GM19395 (cell line): ENCODE data around the gene CDCA4.
"Not testable (repeated sequence)": the region's sequence is repeated elsewhere in the genome, so short reads cannot be mapped to it uniquely, and the experiment has no call there.

ENCODE experiments used
- ATAC-seq: cut with Tn5 transposase; IDR thresholded peaks from one replicate; pipeline ENCODE4 v1.9.1; 2021; ENCODE audit warnings: mild to moderate bottlenecking, moderate library complexity; ENCODE audit not compliant: unreplicated experiment

The CDCA4 gene

GRCh38 chr14:105035616-105036015 is 14.7 kb upstream of the CDCA4 start:
- ATAC-seq: not testable (repeated sequence)

GRCh38 chr14:105034315-105035039 is 13.6 kb upstream of the CDCA4 start:
- no peak for ATAC-seq

GRCh38 chr14:105033412-105033900 is 12.6 kb upstream of the CDCA4 start:
- ATAC-seq: not testable (repeated sequence)

GRCh38 chr14:105032451-105032901 is 11.6 kb upstream of the CDCA4 start:
- ATAC-seq: not testable (repeated sequence)

- no peak for ATAC-seq
These were observed 10.0 kb upstream of the CDCA4 start for GRCh38 chr14:105030836-105031396.

GRCh38 chr14:105030194-105030593 is 9.3 kb upstream of the CDCA4 start:
- no peak for ATAC-seq

- ATAC-seq: no peak
These were observed 8.5 kb upstream of the CDCA4 start for GRCh38 chr14:105029402-105029801.

GRCh38 chr14:105028251-105028927 is 7.5 kb upstream of the CDCA4 start:
- ATAC-seq: no peak

- ATAC-seq: not testable (repeated sequence)
These were observed 6.8 kb upstream of the CDCA4 start for GRCh38 chr14:105027718-105028117.

- ATAC-seq: no peak
These were observed 6.1 kb upstream of the CDCA4 start for GRCh38 chr14:105026802-105027563.

GRCh38 chr14:105026033-105026785 is 5.3 kb upstream of the CDCA4 start:
- no peak for ATAC-seq

GRCh38 chr14:105025429-105025828 is 4.5 kb upstream of the CDCA4 start:
- ATAC-seq: no peak

- ATAC-seq: no peak
These were observed 3.1 kb upstream of the CDCA4 start for GRCh38 chr14:105023791-105024480.

GRCh38 chr14:105023144-105023543 is 2.3 kb upstream of the CDCA4 start:
- no peak for ATAC-seq

- ATAC-seq: no peak
These were observed 1.4 kb upstream of the CDCA4 start for GRCh38 chr14:105022276-105022670.

- ATAC-seq: peak; percentile 11
These were observed 883 bp upstream of the CDCA4 start for GRCh38 chr14:105021656-105022275.

GRCh38 chr14:105019861-105020814 is 745 bp downstream of the CDCA4 start:
- ATAC-seq: peak; percentile 26

- no peak for ATAC-seq
These were observed 2.5 kb downstream of the CDCA4 start for GRCh38 chr14:105018414-105018813.
